Loucy (cell line): ENCODE results near the gene GRIK2.

ENCODE experiments used
- EZH2phosphoT487 ChIP-seq: fragments of 200-600 bp; IDR thresholded peaks from 2 replicates; pipeline ENCODE4 v1.6.1; 2018; ENCODE audit warnings: antibody characterized with exemption, mild to moderate bottlenecking, moderate library complexity, borderline replicate concordance
- TF ChIP-seq, protein P1 (sequence below): fragments of 200-600 bp; sonication (generic); conservative IDR thresholded peaks from 2 replicates; pipeline ENCODE4 v1.5.1; 2014; ENCODE audit warnings: mild to moderate bottlenecking, antibody characterized with exemption, low read length

DNA sequence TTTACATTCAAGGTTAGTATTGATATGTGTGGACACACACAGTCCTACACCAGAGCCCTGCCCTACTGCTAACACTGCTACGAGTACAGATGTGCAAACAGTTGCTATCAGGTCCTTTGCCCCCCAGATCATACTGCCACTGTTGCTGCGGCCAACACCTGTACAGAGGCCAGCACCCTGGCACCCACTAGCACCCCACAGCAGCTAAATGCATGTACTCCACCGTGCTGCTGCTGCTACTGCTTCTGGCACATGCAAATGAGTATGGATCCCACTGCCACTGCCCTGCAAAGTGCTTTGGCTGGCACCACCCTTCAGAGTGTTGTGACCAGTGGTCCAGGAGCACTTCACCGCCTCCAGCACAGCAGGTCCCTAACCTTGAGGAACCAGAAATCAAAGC lies 621.9 kb downstream of the GRIK2 start:
- TF ChIP-seq, protein P1, sequence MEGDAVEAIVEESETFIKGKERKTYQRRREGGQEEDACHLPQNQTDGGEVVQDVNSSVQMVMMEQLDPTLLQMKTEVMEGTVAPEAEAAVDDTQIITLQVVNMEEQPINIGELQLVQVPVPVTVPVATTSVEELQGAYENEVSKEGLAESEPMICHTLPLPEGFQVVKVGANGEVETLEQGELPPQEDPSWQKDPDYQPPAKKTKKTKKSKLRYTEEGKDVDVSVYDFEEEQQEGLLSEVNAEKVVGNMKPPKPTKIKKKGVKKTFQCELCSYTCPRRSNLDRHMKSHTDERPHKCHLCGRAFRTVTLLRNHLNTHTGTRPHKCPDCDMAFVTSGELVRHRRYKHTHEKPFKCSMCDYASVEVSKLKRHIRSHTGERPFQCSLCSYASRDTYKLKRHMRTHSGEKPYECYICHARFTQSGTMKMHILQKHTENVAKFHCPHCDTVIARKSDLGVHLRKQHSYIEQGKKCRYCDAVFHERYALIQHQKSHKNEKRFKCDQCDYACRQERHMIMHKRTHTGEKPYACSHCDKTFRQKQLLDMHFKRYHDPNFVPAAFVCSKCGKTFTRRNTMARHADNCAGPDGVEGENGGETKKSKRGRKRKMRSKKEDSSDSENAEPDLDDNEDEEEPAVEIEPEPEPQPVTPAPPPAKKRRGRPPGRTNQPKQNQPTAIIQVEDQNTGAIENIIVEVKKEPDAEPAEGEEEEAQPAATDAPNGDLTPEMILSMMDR: no peak
- TF ChIP-seq EZH2phosphoT487: no peak
